ENCODE measurements around the gene LMCD1. TPM values are rescaled to one million over a fixed set of nuclear protein-coding genes. Genes with fewer than 3 reads are reported as not detected.
A peak's percentile ranks its signal among the peaks of the same experiment; 100 is the strongest.

The LMCD1 gene
- total RNA-seq, 4 donors from 2014 or later = 43.2 to 576 (median 131) TPM

DNA sequence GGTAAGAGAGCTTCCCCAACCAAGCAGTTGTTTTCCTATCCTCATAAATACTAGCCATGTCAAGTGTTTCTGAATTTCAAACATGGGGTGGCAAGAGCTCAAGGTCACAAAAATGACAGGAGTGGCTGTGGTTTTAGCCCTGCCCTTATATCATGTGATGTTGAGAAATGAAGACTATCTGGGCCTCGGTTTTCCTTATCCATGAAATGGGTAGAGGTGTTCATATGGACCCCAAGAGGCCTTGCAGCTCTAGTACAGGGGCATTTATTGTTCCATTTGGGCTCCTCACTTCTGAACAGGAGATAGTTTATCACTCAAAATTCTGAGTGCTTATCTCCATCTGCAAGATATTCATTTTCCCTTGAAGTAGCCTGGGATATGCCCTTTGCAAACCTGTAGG lies 35.8 kb downstream of the LMCD1 start:
- intact Hi-C loops (cut with DNase I) = no loop called here
- 88% methylated on average over 1 of the region's 1 CpG for WGBS
- TF ChIP-seq, protein P1, sequence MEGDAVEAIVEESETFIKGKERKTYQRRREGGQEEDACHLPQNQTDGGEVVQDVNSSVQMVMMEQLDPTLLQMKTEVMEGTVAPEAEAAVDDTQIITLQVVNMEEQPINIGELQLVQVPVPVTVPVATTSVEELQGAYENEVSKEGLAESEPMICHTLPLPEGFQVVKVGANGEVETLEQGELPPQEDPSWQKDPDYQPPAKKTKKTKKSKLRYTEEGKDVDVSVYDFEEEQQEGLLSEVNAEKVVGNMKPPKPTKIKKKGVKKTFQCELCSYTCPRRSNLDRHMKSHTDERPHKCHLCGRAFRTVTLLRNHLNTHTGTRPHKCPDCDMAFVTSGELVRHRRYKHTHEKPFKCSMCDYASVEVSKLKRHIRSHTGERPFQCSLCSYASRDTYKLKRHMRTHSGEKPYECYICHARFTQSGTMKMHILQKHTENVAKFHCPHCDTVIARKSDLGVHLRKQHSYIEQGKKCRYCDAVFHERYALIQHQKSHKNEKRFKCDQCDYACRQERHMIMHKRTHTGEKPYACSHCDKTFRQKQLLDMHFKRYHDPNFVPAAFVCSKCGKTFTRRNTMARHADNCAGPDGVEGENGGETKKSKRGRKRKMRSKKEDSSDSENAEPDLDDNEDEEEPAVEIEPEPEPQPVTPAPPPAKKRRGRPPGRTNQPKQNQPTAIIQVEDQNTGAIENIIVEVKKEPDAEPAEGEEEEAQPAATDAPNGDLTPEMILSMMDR (IDR thresholded peaks at IDR 0.05) = no peak
- TF ChIP-seq EP300 (IDR thresholded peaks at IDR 0.05) (no peak), POLR2A (IDR thresholded peaks at IDR 0.05; ENCODE audit: low read depth) (no peak), POLR2AphosphoS5 (IDR thresholded peaks at IDR 0.05) (no peak)
- H3K27ac ChIP-seq (replicated peaks in 1 of 4) = no peak overlapping the region
- H3K36me3 ChIP-seq = peaks cover 4 to 94% (median 35%) of the 10 kb centered on the region in 4 donors
- no peak for DNase-seq (ENCODE audit: extremely low spot score)
- no peaks in the 10 kb centered on the region for H3K27me3 ChIP-seq
- H3K9me3 ChIP-seq = no peaks in the 10 kb centered on the region
- H3K4me3 ChIP-seq = no peak overlapping the region
- peaks cover 4 to 9% (median 8%) of the 10 kb centered on the region in 4 donors for H3K4me1 ChIP-seq

DNA sequence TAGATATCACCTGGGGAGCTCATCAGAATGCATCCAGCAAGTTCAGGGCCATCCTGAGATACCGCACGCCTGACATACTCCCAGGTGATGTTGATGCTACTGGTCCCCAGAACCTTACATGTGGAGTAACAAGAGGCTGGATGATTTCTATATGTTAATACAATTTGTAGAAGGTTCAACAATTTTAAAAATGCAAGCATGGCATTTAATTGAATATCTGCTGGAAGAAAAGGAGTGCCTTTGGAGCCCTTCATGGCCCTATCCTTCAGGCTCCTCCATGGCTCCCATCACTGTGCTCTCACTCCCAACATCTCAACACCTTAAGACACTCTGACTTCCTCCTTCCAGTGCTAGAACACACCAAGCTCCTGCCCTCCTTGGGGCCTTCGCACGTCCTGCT lies 36.6 kb downstream of the LMCD1 start:
- no peak for DNase-seq (ENCODE audit: extremely low spot score)
- intact Hi-C loops (cut with DNase I) = no loop called here
- TF ChIP-seq EP300 (IDR thresholded peaks at IDR 0.05) = no peak
- TF ChIP-seq POLR2AphosphoS5 (IDR thresholded peaks at IDR 0.05) = no peak
- TF ChIP-seq, protein P1 (IDR thresholded peaks at IDR 0.05) = no peak
- TF ChIP-seq POLR2A (IDR thresholded peaks at IDR 0.05; ENCODE audit: low read depth) = no peak
- WGBS = 91% methylated on average over 4 of the region's 4 CpGs
- Histone ChIP-seq H3K4me1 (peaks cover 0 to 11% (median 2%) of the 10 kb centered on the region in 4 donors), H3K36me3 (peaks cover 4 to 94% (median 32%) of the 10 kb centered on the region in 4 donors), H3K27me3 (no peaks in the 10 kb centered on the region), H3K9me3 (no peaks in the 10 kb centered on the region), H3K4me3 (no peak overlapping the region), H3K27ac (replicated peaks in 1 of 4) (no peak overlapping the region)

DNA sequence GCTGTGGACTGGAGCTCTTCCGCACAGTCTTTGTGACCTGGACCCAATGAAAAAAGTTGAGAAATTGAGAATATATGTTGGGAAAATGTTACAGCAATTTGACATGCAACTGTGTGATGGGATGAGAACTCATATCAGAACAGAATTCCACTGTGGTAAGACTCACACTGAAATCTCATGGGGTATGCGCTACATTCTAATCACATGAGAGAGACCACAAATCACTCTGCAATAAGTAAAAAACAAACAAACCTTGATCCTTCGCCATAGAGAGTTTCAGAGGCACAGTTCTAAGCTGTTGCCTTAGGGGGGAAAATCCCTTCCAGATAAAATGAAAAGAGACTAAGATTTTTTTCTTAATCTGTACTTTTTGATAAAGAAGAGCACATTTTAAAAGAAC lies 37.3 kb downstream of the LMCD1 start:
- Histone ChIP-seq H3K27me3 (no peaks in the 10 kb centered on the region), H3K9me3 (no peaks in the 10 kb centered on the region), H3K4me1 (peaks cover 0 to 11% (median 2%) of the 10 kb centered on the region in 4 donors), H3K4me3 (no peak overlapping the region), H3K36me3 (peaks cover 4 to 92% (median 35%) of the 10 kb centered on the region in 4 donors), H3K27ac (replicated peaks in 1 of 4) (no peak overlapping the region)
- WGBS = 93% methylated on average over 3 of the region's 3 CpGs
- no peak for DNase-seq (ENCODE audit: extremely low spot score)
- TF ChIP-seq POLR2A (IDR thresholded peaks at IDR 0.05; ENCODE audit: low read depth) = no peak
- TF ChIP-seq, protein P1 (IDR thresholded peaks at IDR 0.05) = no peak
- no peak for TF ChIP-seq EP300 (IDR thresholded peaks at IDR 0.05)
- no peak for TF ChIP-seq POLR2AphosphoS5 (IDR thresholded peaks at IDR 0.05)
- intact Hi-C loops (cut with DNase I) = no loop called here

DNA sequence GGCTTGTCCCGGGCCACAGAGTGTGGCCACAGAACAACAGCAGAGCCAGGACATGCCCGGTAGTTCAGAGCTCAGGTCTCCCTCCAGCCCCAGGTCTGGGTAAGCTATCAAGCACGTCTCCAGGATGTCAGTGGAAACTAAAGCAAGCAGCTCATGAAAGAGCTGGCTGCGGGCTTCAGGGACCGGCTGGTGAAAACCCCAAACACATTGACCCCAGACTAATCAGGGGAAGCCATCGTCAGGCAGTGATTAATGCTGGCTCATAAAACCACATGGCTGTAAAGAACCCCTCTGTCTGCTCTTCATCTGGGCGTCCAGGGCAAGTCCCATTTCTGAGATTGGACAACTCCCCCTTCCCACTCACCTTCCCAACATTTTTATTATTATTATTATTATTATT lies 37.8 kb downstream of the LMCD1 start:
- H3K9me3 ChIP-seq = no peaks in the 10 kb centered on the region
- no peaks in the 10 kb centered on the region for H3K27me3 ChIP-seq
- peaks cover 0 to 11% (median 2%) of the 10 kb centered on the region in 4 donors for H3K4me1 ChIP-seq
- H3K4me3 ChIP-seq = no peak overlapping the region
- no peak for DNase-seq (ENCODE audit: extremely low spot score)
- 67% methylated on average over 7 of the region's 7 CpGs for WGBS
- intact Hi-C loops (cut with DNase I) = no loop called here
- H3K27ac ChIP-seq (replicated peaks in 1 of 4) = no peak overlapping the region
- no peak for TF ChIP-seq POLR2A (IDR thresholded peaks at IDR 0.05; ENCODE audit: low read depth)
- TF ChIP-seq, protein P1 (IDR thresholded peaks at IDR 0.05) = no peak
- peaks cover 4 to 92% (median 36%) of the 10 kb centered on the region in 4 donors for H3K36me3 ChIP-seq

DNA sequence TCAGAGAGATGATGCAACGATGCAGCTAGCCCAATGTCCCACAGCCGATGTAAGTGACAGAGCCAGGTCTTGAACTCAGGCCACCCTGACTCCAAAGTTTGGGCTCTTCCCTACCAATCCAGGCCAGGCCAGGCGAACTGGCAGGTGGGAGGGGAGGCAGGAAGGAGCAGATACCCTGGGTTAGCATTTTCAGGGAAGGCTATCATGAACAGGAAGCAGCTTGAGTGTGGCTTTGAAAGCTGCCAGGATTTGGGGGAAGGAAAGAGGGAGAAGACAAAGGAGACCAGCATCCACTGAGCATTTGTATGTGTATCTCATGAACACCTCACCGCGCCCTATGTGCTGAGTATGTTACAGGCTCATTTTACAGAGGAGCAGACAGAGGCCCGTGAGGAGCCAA lies 38.8 kb downstream of the LMCD1 start:
- Histone ChIP-seq H3K27ac (replicated peaks in 1 of 4) (no peak overlapping the region), H3K4me1 (peaks cover 0 to 11% (median 2%) of the 10 kb centered on the region in 4 donors), H3K27me3 (no peaks in the 10 kb centered on the region), H3K36me3 (peaks cover 4 to 89% (median 36%) of the 10 kb centered on the region in 4 donors), H3K9me3 (no peaks in the 10 kb centered on the region), H3K4me3 (no peak overlapping the region)
- no peak for TF ChIP-seq EP300 (IDR thresholded peaks at IDR 0.05)
- peak in 1 of 2 donors; percentile 17 for TF ChIP-seq POLR2AphosphoS5 (IDR thresholded peaks at IDR 0.05)
- WGBS = 79% methylated on average over 6 of the region's 6 CpGs
- DNase-seq (ENCODE audit: extremely low spot score) = no peak
- intact Hi-C loops (cut with DNase I) = no loop called here
